ENCODE results near the gene CCDC69.
"Not testable (repeated sequence)": the region's sequence is repeated elsewhere in the genome, so short reads cannot be mapped to it uniquely, and the experiment has no call there.

GRCh38 chr5:151254990-151255389, 31.1 kb upstream of the CCDC69 start:
- not testable (repeated sequence) for TF ChIP-seq CTCF, POLR2AphosphoS5 (IDR thresholded peaks at IDR 0.05)
